HEK293 (cell line): ENCODE data around the gene RNF149.

Source experiments
- GLIS1 ChIP-seq: fragments of 450-650 bp; formaldehyde crosslinking; IDR thresholded peaks from 2 replicates; pipeline ENCODE4 v1.5.1; 2016; ENCODE audit warnings: missing biosample characterization, missing genetic modification characterization
- HOXC10 ChIP-seq: sonication (generic); formaldehyde crosslinking; IDR thresholded peaks from 2 replicates; pipeline ENCODE4 v1.8.1; 2023; ENCODE audit warnings: mild to moderate bottlenecking, missing genetic modification reagents
- KLF7 ChIP-seq: fragments of 450-650 bp; formaldehyde crosslinking; IDR thresholded peaks from 2 replicates; pipeline ENCODE4 v1.5.1; 2016; ENCODE audit warnings: missing biosample characterization, missing genetic modification characterization, borderline replicate concordance
- OSR2 ChIP-seq: fragments of 450-650 bp; formaldehyde crosslinking; IDR thresholded peaks from 2 replicates; pipeline ENCODE4 v1.5.1; 2016; ENCODE audit warnings: missing biosample characterization, missing genetic modification characterization
- TRIM28 ChIP-seq: IDR thresholded peaks from 2 replicates; pipeline ENCODE4 v1.6.1; 2011; ENCODE audit warnings: low read length, control low read depth, borderline replicate concordance
- YY2 ChIP-seq: fragments of 450-650 bp; formaldehyde crosslinking; IDR thresholded peaks from 2 replicates; pipeline ENCODE4 v1.5.1; 2016; ENCODE audit warnings: missing biosample characterization, missing genetic modification characterization
- ZBTB1 ChIP-seq: fragments of 450-650 bp; formaldehyde crosslinking; IDR thresholded peaks from 2 replicates; pipeline ENCODE4 v1.5.1; 2016; ENCODE audit warnings: missing biosample characterization, missing genetic modification characterization
- ZBTB17 ChIP-seq: fragments of 450-650 bp; formaldehyde crosslinking; IDR thresholded peaks from 2 replicates; pipeline ENCODE4 v1.5.1; 2016; ENCODE audit warnings: missing biosample characterization, missing genetic modification characterization
- ZBTB20 ChIP-seq: fragments of 450-650 bp; formaldehyde crosslinking; IDR thresholded peaks from 2 replicates; pipeline ENCODE4 v1.5.1; 2016; ENCODE audit warnings: missing biosample characterization, missing genetic modification characterization
- ZNF155 ChIP-seq: fragments of 450-650 bp; formaldehyde crosslinking; IDR thresholded peaks from 2 replicates; pipeline ENCODE4 v1.5.1; 2016; ENCODE audit warnings: missing biosample characterization, missing genetic modification characterization
- ZNF19 ChIP-seq: fragments of 450-650 bp; formaldehyde crosslinking; IDR thresholded peaks from 2 replicates; pipeline ENCODE4; 2016; ENCODE audit warnings: missing biosample characterization, missing genetic modification characterization, low read depth
- ZNF221 ChIP-seq: fragments of 450-650 bp; formaldehyde crosslinking; IDR thresholded peaks from 2 replicates; pipeline ENCODE4 v1.5.1; 2017; ENCODE audit warnings: missing biosample characterization, missing genetic modification characterization, borderline replicate concordance
- ZNF292 ChIP-seq: fragments of 450-650 bp; formaldehyde crosslinking; IDR thresholded peaks from 2 replicates; pipeline ENCODE4 v1.5.1; 2016; ENCODE audit warnings: low read depth, missing biosample characterization, missing genetic modification characterization, borderline replicate concordance
- ZNF302 ChIP-seq: fragments of 450-650 bp; formaldehyde crosslinking; IDR thresholded peaks from 2 replicates; pipeline ENCODE4 v1.5.1; 2016; ENCODE audit warnings: missing biosample characterization, missing genetic modification characterization, low read depth
- ZNF311 ChIP-seq: fragments of 450-650 bp; formaldehyde crosslinking; IDR thresholded peaks from 2 replicates; pipeline ENCODE4 v1.5.1; 2017; ENCODE audit warnings: missing biosample characterization, missing genetic modification characterization, borderline replicate concordance
- ZNF404 ChIP-seq: fragments of 450-650 bp; formaldehyde crosslinking; IDR thresholded peaks from 2 replicates; pipeline ENCODE4 v1.5.1; 2017; ENCODE audit warnings: missing biosample characterization, missing genetic modification characterization
- ZNF626 ChIP-seq: fragments of 450-650 bp; sonication (Bioruptor Pico); formaldehyde crosslinking; IDR thresholded peaks from 2 replicates; pipeline ENCODE4 v1.5.1; 2018; ENCODE audit warnings: missing biosample characterization, missing genetic modification characterization, inconsistent platforms
- ZNF701 ChIP-seq: fragments of 450-650 bp; formaldehyde crosslinking; IDR thresholded peaks from 2 replicates; pipeline ENCODE4 v1.5.1; 2016; ENCODE audit warnings: missing biosample characterization, missing genetic modification characterization
- ZNF837 ChIP-seq: fragments of 450-650 bp; formaldehyde crosslinking; IDR thresholded peaks from 2 replicates; pipeline ENCODE4 v1.5.1; 2016; ENCODE audit warnings: missing biosample characterization, missing genetic modification characterization
- ZSCAN30 ChIP-seq: fragments of 450-650 bp; IDR thresholded peaks from 2 replicates; pipeline ENCODE4 v1.5.1; 2018; ENCODE audit warnings: missing biosample characterization, mild to moderate bottlenecking, missing genetic modification characterization, moderate library complexity
- TF ChIP-seq, protein P1 (sequence below): fragments of 450-650 bp; formaldehyde crosslinking; IDR thresholded peaks from 2 replicates; pipeline ENCODE4 v1.5.1; 2016; ENCODE audit warnings: missing biosample characterization, missing genetic modification characterization, borderline replicate concordance
- TF ChIP-seq, protein P2 (sequence below): fragments of 450-650 bp; formaldehyde crosslinking; IDR thresholded peaks from 2 replicates; pipeline ENCODE4 v1.5.1; 2016; ENCODE audit warnings: missing biosample characterization, missing genetic modification characterization, borderline replicate concordance
- TF ChIP-seq, protein P3 (sequence below): fragments of 450-650 bp; formaldehyde crosslinking; IDR thresholded peaks from 2 replicates; pipeline ENCODE4 v1.5.1; 2016; ENCODE audit warnings: missing biosample characterization, missing genetic modification characterization
- TF ChIP-seq, protein P4 (sequence below): fragments of 450-650 bp; formaldehyde crosslinking; IDR thresholded peaks from 2 replicates; pipeline ENCODE4 v1.5.1; 2016; ENCODE audit warnings: missing biosample characterization, missing genetic modification characterization
- TF ChIP-seq, protein P5 (sequence below): fragments of 450-650 bp; formaldehyde crosslinking; IDR thresholded peaks from 2 replicates; pipeline ENCODE4 v1.5.1; 2016; ENCODE audit warnings: missing biosample characterization, missing genetic modification characterization

RNF149 gene

DNA sequence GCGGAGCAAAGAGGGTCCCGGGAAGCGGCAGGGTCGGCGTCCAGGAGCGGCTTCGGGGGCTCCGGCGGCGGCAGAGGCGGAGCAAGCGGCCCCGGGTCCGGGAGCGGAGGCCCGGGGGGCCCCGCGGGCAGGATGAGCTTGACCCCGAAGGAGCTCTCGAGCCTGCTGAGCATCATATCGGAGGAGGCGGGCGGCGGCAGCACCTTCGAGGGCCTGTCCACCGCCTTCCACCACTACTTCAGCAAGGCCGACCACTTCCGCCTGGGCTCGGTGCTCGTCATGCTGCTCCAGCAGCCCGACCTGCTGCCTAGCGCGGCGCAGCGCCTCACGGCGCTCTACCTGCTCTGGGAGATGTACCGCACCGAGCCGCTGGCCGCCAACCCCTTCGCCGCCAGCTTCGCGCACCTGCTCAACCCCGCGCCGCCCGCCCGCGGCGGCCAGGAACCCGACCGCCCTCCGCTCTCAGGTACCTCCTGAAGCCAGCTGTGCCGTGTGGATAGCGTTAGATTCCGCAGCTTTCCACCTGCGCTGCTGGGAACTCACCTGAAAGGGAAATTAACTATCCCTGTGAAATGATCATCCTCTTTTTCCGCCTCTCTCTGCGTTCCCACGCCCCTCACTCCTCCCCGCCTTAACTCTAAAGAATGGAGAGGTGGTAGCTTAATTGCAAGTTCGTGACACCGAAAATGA, 55.3 kb downstream of the RNF149 start (continued):
- TF ChIP-seq, protein P1, sequence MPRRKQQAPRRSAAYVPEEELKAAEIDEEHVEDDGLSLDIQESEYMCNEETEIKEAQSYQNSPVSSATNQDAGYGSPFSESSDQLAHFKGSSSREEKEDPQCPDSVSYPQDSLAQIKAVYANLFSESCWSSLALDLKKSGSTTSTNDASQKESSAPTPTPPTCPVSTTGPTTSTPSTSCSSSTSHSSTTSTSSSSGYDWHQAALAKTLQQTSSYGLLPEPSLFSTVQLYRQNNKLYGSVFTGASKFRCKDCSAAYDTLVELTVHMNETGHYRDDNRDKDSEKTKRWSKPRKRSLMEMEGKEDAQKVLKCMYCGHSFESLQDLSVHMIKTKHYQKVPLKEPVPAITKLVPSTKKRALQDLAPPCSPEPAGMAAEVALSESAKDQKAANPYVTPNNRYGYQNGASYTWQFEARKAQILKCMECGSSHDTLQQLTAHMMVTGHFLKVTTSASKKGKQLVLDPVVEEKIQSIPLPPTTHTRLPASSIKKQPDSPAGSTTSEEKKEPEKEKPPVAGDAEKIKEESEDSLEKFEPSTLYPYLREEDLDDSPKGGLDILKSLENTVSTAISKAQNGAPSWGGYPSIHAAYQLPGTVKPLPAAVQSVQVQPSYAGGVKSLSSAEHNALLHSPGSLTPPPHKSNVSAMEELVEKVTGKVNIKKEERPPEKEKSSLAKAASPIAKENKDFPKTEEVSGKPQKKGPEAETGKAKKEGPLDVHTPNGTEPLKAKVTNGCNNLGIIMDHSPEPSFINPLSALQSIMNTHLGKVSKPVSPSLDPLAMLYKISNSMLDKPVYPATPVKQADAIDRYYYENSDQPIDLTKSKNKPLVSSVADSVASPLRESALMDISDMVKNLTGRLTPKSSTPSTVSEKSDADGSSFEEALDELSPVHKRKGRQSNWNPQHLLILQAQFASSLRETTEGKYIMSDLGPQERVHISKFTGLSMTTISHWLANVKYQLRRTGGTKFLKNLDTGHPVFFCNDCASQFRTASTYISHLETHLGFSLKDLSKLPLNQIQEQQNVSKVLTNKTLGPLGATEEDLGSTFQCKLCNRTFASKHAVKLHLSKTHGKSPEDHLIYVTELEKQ = no peak
- TF ChIP-seq ZSCAN30 (tag by site-specific recombination) = peak; percentile 41; the same call in 1 of the 2 replicates
- no peak for TF ChIP-seq YY2 (tag by site-specific recombination)
- no peak for TF ChIP-seq ZBTB1
- TF ChIP-seq, protein P2, sequence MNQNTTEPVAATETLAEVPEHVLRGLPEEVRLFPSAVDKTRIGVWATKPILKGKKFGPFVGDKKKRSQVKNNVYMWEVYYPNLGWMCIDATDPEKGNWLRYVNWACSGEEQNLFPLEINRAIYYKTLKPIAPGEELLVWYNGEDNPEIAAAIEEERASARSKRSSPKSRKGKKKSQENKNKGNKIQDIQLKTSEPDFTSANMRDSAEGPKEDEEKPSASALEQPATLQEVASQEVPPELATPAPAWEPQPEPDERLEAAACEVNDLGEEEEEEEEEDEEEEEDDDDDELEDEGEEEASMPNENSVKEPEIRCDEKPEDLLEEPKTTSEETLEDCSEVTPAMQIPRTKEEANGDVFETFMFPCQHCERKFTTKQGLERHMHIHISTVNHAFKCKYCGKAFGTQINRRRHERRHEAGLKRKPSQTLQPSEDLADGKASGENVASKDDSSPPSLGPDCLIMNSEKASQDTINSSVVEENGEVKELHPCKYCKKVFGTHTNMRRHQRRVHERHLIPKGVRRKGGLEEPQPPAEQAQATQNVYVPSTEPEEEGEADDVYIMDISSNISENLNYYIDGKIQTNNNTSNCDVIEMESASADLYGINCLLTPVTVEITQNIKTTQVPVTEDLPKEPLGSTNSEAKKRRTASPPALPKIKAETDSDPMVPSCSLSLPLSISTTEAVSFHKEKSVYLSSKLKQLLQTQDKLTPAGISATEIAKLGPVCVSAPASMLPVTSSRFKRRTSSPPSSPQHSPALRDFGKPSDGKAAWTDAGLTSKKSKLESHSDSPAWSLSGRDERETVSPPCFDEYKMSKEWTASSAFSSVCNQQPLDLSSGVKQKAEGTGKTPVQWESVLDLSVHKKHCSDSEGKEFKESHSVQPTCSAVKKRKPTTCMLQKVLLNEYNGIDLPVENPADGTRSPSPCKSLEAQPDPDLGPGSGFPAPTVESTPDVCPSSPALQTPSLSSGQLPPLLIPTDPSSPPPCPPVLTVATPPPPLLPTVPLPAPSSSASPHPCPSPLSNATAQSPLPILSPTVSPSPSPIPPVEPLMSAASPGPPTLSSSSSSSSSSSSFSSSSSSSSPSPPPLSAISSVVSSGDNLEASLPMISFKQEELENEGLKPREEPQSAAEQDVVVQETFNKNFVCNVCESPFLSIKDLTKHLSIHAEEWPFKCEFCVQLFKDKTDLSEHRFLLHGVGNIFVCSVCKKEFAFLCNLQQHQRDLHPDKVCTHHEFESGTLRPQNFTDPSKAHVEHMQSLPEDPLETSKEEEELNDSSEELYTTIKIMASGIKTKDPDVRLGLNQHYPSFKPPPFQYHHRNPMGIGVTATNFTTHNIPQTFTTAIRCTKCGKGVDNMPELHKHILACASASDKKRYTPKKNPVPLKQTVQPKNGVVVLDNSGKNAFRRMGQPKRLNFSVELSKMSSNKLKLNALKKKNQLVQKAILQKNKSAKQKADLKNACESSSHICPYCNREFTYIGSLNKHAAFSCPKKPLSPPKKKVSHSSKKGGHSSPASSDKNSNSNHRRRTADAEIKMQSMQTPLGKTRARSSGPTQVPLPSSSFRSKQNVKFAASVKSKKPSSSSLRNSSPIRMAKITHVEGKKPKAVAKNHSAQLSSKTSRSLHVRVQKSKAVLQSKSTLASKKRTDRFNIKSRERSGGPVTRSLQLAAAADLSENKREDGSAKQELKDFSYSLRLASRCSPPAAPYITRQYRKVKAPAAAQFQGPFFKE (tag by site-specific recombination) = no peak
- TF ChIP-seq HOXC10 (CRISPR knock-in tag) = 0 out of 2 replicates have a peak, but pooled peaks have one; percentile 14
- no peak for TF ChIP-seq ZNF302 (tag by site-specific recombination)
- TF ChIP-seq TRIM28 = no peak
- peak; percentile 87 for TF ChIP-seq ZBTB20 (tag by site-specific recombination)
- TF ChIP-seq, protein P3, sequence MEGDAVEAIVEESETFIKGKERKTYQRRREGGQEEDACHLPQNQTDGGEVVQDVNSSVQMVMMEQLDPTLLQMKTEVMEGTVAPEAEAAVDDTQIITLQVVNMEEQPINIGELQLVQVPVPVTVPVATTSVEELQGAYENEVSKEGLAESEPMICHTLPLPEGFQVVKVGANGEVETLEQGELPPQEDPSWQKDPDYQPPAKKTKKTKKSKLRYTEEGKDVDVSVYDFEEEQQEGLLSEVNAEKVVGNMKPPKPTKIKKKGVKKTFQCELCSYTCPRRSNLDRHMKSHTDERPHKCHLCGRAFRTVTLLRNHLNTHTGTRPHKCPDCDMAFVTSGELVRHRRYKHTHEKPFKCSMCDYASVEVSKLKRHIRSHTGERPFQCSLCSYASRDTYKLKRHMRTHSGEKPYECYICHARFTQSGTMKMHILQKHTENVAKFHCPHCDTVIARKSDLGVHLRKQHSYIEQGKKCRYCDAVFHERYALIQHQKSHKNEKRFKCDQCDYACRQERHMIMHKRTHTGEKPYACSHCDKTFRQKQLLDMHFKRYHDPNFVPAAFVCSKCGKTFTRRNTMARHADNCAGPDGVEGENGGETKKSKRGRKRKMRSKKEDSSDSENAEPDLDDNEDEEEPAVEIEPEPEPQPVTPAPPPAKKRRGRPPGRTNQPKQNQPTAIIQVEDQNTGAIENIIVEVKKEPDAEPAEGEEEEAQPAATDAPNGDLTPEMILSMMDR (tag by site-specific recombination) = peak; percentile 18; the same call in 1 of the 2 replicates
- TF ChIP-seq ZNF155 (tag by site-specific recombination) = no peak
- TF ChIP-seq ZNF311 = no peak
- TF ChIP-seq ZNF221 (tag by site-specific recombination) = no peak
- TF ChIP-seq, protein P4, sequence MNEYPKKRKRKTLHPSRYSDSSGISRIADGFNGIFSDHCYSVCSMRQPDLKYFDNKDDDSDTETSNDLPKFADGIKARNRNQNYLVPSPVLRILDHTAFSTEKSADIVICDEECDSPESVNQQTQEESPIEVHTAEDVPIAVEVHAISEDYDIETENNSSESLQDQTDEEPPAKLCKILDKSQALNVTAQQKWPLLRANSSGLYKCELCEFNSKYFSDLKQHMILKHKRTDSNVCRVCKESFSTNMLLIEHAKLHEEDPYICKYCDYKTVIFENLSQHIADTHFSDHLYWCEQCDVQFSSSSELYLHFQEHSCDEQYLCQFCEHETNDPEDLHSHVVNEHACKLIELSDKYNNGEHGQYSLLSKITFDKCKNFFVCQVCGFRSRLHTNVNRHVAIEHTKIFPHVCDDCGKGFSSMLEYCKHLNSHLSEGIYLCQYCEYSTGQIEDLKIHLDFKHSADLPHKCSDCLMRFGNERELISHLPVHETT = no peak
- TF ChIP-seq, protein P5, sequence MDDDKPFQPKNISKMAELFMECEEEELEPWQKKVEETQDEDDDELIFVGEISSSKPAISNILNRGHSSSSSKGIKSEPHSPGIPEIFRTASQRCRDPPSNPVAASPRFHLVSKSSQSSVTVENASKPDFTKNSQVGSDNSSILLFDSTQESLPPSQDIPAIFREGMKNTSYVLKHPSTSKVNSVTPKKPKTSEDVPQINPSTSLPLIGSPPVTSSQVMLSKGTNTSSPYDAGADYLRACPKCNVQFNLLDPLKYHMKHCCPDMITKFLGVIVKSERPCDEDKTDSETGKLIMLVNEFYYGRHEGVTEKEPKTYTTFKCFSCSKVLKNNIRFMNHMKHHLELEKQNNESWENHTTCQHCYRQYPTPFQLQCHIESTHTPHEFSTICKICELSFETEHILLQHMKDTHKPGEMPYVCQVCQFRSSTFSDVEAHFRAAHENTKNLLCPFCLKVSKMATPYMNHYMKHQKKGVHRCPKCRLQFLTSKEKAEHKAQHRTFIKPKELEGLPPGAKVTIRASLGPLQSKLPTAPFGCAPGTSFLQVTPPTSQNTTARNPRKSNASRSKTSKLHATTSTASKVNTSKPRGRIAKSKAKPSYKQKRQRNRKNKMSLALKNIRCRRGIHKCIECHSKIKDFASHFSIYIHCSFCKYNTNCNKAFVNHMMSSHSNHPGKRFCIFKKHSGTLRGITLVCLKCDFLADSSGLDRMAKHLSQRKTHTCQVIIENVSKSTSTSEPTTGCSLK (tag by site-specific recombination) = no peak
- peak; percentile 80; the same call in 1 of the 2 replicates for TF ChIP-seq ZBTB17 (tag by site-specific recombination)
- no peak for TF ChIP-seq KLF7 (tag by site-specific recombination)
- TF ChIP-seq ZNF837 = no peak
- no peak for TF ChIP-seq ZNF292 (tag by site-specific recombination)
- TF ChIP-seq ZNF701 (tag by site-specific recombination) = no peak
- TF ChIP-seq ZNF19 = no peak
- no peak for TF ChIP-seq ZNF626 (tag by site-specific recombination)
- no peak for TF ChIP-seq GLIS1
- TF ChIP-seq OSR2 (tag by site-specific recombination) = no peak
- TF ChIP-seq ZNF404 (tag by site-specific recombination) = no peak
